SK-N-SH (cell line): ENCODE results near the gene FLT4.

Experiments used
- CTCF ChIP-seq: fragments of 200-600 bp; sonication (generic); IDR thresholded peaks from 2 replicates; pipeline ENCODE4 v1.6.1; 2017; ENCODE audit warnings: antibody characterized with exemption, mild to moderate bottlenecking, moderate library complexity
- FOXJ3 ChIP-seq: sonication (generic); formaldehyde crosslinking; IDR thresholded peaks from 2 replicates; pipeline ENCODE4 v1.5.1; 2020; ENCODE audit warnings: mild to moderate bottlenecking, missing genetic modification reagents
- JUND ChIP-seq: IDR thresholded peaks from 2 replicates; pipeline ENCODE4 v1.4.0; 2012
- MAX ChIP-seq: IDR thresholded peaks from 2 replicates; pipeline ENCODE4 v1.4.0; 2012; ENCODE audit warnings: low read depth
- POLR2AphosphoS5 ChIP-seq: IDR thresholded peaks from 2 replicates; pipeline ENCODE4 v1.6.1; 2012; ENCODE audit warnings: low read depth, low read length
- RAD21 ChIP-seq: IDR thresholded peaks from 2 replicates; pipeline ENCODE4 v1.6.1; 2012; ENCODE audit warnings: mild to moderate bottlenecking, low read length
- REST ChIP-seq: IDR thresholded peaks from 2 replicates; pipeline ENCODE4 v1.6.1; 2012; ENCODE audit warnings: mild to moderate bottlenecking, low read depth, low read length, moderate library complexity
- RFX5 ChIP-seq: IDR thresholded peaks from 2 replicates; pipeline ENCODE4 v1.6.1; 2012; ENCODE audit warnings: mild to moderate bottlenecking, improper control_type of control experiment, low read length
- RXRA ChIP-seq: IDR thresholded peaks from 2 replicates; pipeline ENCODE4 v1.4.0; 2012; ENCODE audit warnings: low read depth, mild to moderate bottlenecking, borderline replicate concordance
- SMC3 ChIP-seq: IDR thresholded peaks from 2 replicates; pipeline ENCODE4 v1.6.1; 2012; ENCODE audit warnings: low read depth, low read length, improper control_type of control experiment
- ZBTB33 ChIP-seq: IDR thresholded peaks from 2 replicates; pipeline ENCODE4 v1.4.0; 2012; ENCODE audit warnings: low read depth, borderline replicate concordance

GRCh38 chr5:180642779-180643178, 6.6 kb downstream of the FLT4 start:
- TF ChIP-seq POLR2AphosphoS5 (no peak), CTCF (no peak), RAD21 (no peak), MAX (no peak), JUND (no peak), REST (no peak), FOXJ3 (no peak), SMC3 (no peak), RXRA (no peak), RFX5 (no peak), ZBTB33 (no peak)
